GM23338 (cell line): ENCODE data around the gene NTM. TPM values are rescaled to one million over a fixed set of nuclear protein-coding genes. Genes with fewer than 3 reads are reported as not detected.
"Not testable (repeated sequence)": the region's sequence is repeated elsewhere in the genome, so short reads cannot be mapped to it uniquely, and the experiment has no call there.

ENCODE experiments used
- ATAC-seq: fragments of 200-7000 bp; cut with Tn5 transposase; 3 replicates; pipeline ENCODE4 v1.9.1; 2020
- DNase-seq: peaks from one replicate; pipeline ENCODE4 v3.0.0-alpha.2; 2015; ENCODE audit warnings: low spot score
- H2AFZ ChIP-seq: fragments of 200-600 bp; sonication (generic); 2 replicates; pipeline ENCODE4 v1.8.0; 2016; ENCODE audit warnings: antibody characterized with exemption, mild to moderate bottlenecking, moderate library complexity
- H3F3A ChIP-seq: fragments of 200-600 bp; sonication (generic); replicated peaks from 2 replicates; pipeline ENCODE4 v1.8.0; 2017; ENCODE audit warnings: antibody characterized with exemption, mixed run types, low read depth
- H3K27ac ChIP-seq: fragments of 200-600 bp; sonication (generic); 2 replicates; pipeline ENCODE4 v1.6.1; 2016; ENCODE audit warnings: low read depth
- H3K27me3 ChIP-seq: fragments of 200-600 bp; sonication (generic); 2 replicates; pipeline ENCODE4 v1.8.0; 2016; ENCODE audit warnings: mild to moderate bottlenecking, mixed run types, moderate library complexity; ENCODE audit not compliant: insufficient read depth
- H3K36me3 ChIP-seq: fragments of 200-600 bp; sonication (generic); 2 replicates; pipeline ENCODE4 v1.8.0; 2016; ENCODE audit warnings: mild to moderate bottlenecking; ENCODE audit not compliant: insufficient read depth
- H3K4me1 ChIP-seq: fragments of 200-600 bp; sonication (generic); 2 replicates; pipeline ENCODE4 v1.8.0; 2016; ENCODE audit warnings: mild to moderate bottlenecking, moderate library complexity; ENCODE audit not compliant: insufficient read depth
- H3K4me2 ChIP-seq: fragments of 200-600 bp; sonication (generic); 2 replicates; pipeline ENCODE4 v1.7.1; 2017; ENCODE audit warnings: mixed run types
- H3K4me3 ChIP-seq: fragments of 200-600 bp; sonication (generic); 2 replicates; pipeline ENCODE4 v1.6.1; 2016; ENCODE audit warnings: mixed run types
- H3K79me2 ChIP-seq: fragments of 200-600 bp; sonication (generic); replicated peaks from 2 replicates; pipeline ENCODE4 v1.8.0; 2017; ENCODE audit warnings: mild to moderate bottlenecking; ENCODE audit not compliant: insufficient read depth
- H3K9me2 ChIP-seq: fragments of 200-600 bp; sonication (generic); 2 replicates; pipeline ENCODE4 v1.8.0; 2017; ENCODE audit not compliant: insufficient read depth
- H4K20me1 ChIP-seq: fragments of 200-600 bp; sonication (generic); replicated peaks from 2 replicates; pipeline ENCODE4 v1.8.0; 2017; ENCODE audit warnings: mild to moderate bottlenecking; ENCODE audit not compliant: insufficient read depth
- H3K27ac Mint-ChIP-seq: 2 replicates; pipeline ENCODE4 v1.8.0; 2020; ENCODE audit warnings: inconsistent platforms, mild to moderate bottlenecking, moderate library complexity, mixed read lengths
- H3K27me3 Mint-ChIP-seq: 3 replicates; pipeline ENCODE4 v1.8.0; 2022; ENCODE audit warnings: low read depth, mild to moderate bottlenecking, moderate library complexity, mixed read lengths, inconsistent platforms; ENCODE audit not compliant: insufficient read depth, poor library complexity
- H3K36me3 Mint-ChIP-seq: 3 replicates; pipeline ENCODE4 v1.8.0; 2021; ENCODE audit warnings: low read depth, mild to moderate bottlenecking, inconsistent platforms, moderate library complexity, mixed read lengths
- H3K4me1 Mint-ChIP-seq: 3 replicates; pipeline ENCODE4 v1.8.0; 2020; ENCODE audit warnings: mild to moderate bottlenecking, inconsistent platforms, mixed read lengths
- H3K4me3 Mint-ChIP-seq: 3 replicates; pipeline ENCODE4 v1.8.0; 2021; ENCODE audit warnings: moderate library complexity, mild to moderate bottlenecking, inconsistent platforms, mixed read lengths
- H3K9me3 Mint-ChIP-seq: 3 replicates; pipeline ENCODE4 v1.8.0; 2020; ENCODE audit warnings: moderate library complexity, mild to moderate bottlenecking, inconsistent platforms, mixed read lengths
- CREB1 ChIP-seq: fragments of 250-450 bp; sonication (Bioruptor Pico); IDR thresholded peaks from 2 replicates; pipeline ENCODE4 v1.5.0; 2020; ENCODE audit warnings: low read depth, mild to moderate bottlenecking, moderate library complexity
- EZH2 ChIP-seq: fragments of 200-600 bp; sonication (generic); IDR thresholded peaks from one replicate; pipeline ENCODE4 v1.8.0; 2017; ENCODE audit warnings: antibody characterized with exemption, mild to moderate bottlenecking, low read depth; ENCODE audit not compliant: unreplicated experiment
- EZH2phosphoT487 ChIP-seq: fragments of 200-600 bp; sonication (generic); IDR thresholded peaks from one replicate; pipeline ENCODE4 v1.8.1; 2018; ENCODE audit warnings: antibody characterized with exemption; ENCODE audit not compliant: unreplicated experiment
- POLR2AphosphoS5 ChIP-seq: IDR thresholded peaks from 2 replicates; pipeline ENCODE4 v1.6.1; 2016; ENCODE audit warnings: antibody characterized with exemption, low read depth
- STAT1 ChIP-seq: IDR thresholded peaks from one replicate; pipeline ENCODE4 v1.6.1; 2016; ENCODE audit warnings: antibody characterized with exemption; ENCODE audit not compliant: unreplicated experiment
- ZNF114 ChIP-seq: fragments of 250-450 bp; sonication (Bioruptor Pico); IDR thresholded peaks from 2 replicates; pipeline ENCODE4 v1.5.0; 2020; ENCODE audit warnings: mild to moderate bottlenecking, moderate library complexity
- polyA plus RNA-seq: library from polyadenylated mRNA; unstranded; fragments of >200 nt; fragmentation: Nextera tagmentation; extraction: Ambion mirVana; gene quantifications from 2 replicates; pipeline ENCODE4 v1.2.1, GENCODE V29; 2016
- total RNA-seq: library from RNA; depleted of rRNA; stranded (reverse); fragments of >200 nt; shearing (Covaris generic); gene quantifications from 2 replicates; pipeline ENCODE4 v1.2.3, GENCODE V29; 2014
- TF ChIP-seq, protein P1 (sequence below), 2 experiments: fragments of 200-600 bp in 1 of 2; sonication (generic) in 1 of 2; conservative IDR thresholded peaks; 2 replicates each; pipeline versions ENCODE4 v1.5.1 to v1.6.1; 2016 to 2017; ENCODE audit warnings: antibody characterized with exemption in 2 of 2, low read depth in 2 of 2, mild to moderate bottlenecking in 2 of 2, moderate library complexity in 1 of 2
- TF ChIP-seq, protein P2 (sequence below): IDR thresholded peaks from 2 replicates; pipeline ENCODE4 v1.6.1; 2016; ENCODE audit warnings: antibody characterized with exemption

NTM gene
- total and polyA plus RNA-seq, 2 experiments from 2014 or later = 10.6 to 14.6 TPM

GRCh38 chr11:131423688-131424087, 53.3 kb downstream of the NTM start (continued):
- TF ChIP-seq, protein P1, sequence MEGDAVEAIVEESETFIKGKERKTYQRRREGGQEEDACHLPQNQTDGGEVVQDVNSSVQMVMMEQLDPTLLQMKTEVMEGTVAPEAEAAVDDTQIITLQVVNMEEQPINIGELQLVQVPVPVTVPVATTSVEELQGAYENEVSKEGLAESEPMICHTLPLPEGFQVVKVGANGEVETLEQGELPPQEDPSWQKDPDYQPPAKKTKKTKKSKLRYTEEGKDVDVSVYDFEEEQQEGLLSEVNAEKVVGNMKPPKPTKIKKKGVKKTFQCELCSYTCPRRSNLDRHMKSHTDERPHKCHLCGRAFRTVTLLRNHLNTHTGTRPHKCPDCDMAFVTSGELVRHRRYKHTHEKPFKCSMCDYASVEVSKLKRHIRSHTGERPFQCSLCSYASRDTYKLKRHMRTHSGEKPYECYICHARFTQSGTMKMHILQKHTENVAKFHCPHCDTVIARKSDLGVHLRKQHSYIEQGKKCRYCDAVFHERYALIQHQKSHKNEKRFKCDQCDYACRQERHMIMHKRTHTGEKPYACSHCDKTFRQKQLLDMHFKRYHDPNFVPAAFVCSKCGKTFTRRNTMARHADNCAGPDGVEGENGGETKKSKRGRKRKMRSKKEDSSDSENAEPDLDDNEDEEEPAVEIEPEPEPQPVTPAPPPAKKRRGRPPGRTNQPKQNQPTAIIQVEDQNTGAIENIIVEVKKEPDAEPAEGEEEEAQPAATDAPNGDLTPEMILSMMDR (conservative IDR thresholded peaks at IDR 0.05; ENCODE audit: low read depth in 2 of 2) = no peak
- TF ChIP-seq CREB1 (CRISPR knock-in tag) = no peak
- TF ChIP-seq ZNF114 (CRISPR knock-in tag) = no peak

- not testable (repeated sequence) for H4K20me1 ChIP-seq, H2AFZ ChIP-seq, H3K4me3 Mint-ChIP-seq, H3K4me3 ChIP-seq, H3K79me2 ChIP-seq, H3K36me3 Mint-ChIP-seq, H3K9me3 Mint-ChIP-seq, ATAC-seq, H3K27ac ChIP-seq, H3K27me3 Mint-ChIP-seq, H3F3A ChIP-seq, H3K4me2 ChIP-seq, H3K4me1 Mint-ChIP-seq, H3K36me3 ChIP-seq, DNase-seq, H3K4me1 ChIP-seq, H3K27ac Mint-ChIP-seq, H3K9me2 ChIP-seq, H3K27me3 ChIP-seq
Observed at GRCh38 chr11:131424257-131424876, 54.0 kb downstream of the NTM start.

GRCh38 chr11:131425285-131425684, 54.9 kb downstream of the NTM start:
- no peaks in the 10 kb centered on the region for H3K79me2 ChIP-seq
- H3K9me3 Mint-ChIP-seq = no peaks in the 10 kb centered on the region
- H3K4me2 ChIP-seq = no peak overlapping the region
- H3K4me1 ChIP-seq = peaks cover 5% of the 10 kb centered on the region; the same call in 1 of the 2 replicates
- H3K9me2 ChIP-seq = peaks cover 4% of the 10 kb centered on the region; the same call in 1 of the 2 replicates
- H3K27me3 Mint-ChIP-seq = peaks cover 1% of the 10 kb centered on the region
- no peak overlapping the region for H2AFZ ChIP-seq
- ATAC-seq (no peak), DNase-seq (no peak)
- H4K20me1 ChIP-seq = no peaks in the 10 kb centered on the region; the same call in none of the 2 replicates
- H3K4me3 ChIP-seq = no peak overlapping the region
- no peak overlapping the region for H3K27ac ChIP-seq
- no peaks in the 10 kb centered on the region for H3K27me3 ChIP-seq
- H3K36me3 ChIP-seq = no peaks in the 10 kb centered on the region
- H3K27ac Mint-ChIP-seq = no peak overlapping the region
- H3F3A ChIP-seq = no peaks in the 10 kb centered on the region
- H3K4me1 Mint-ChIP-seq = peaks cover 4% of the 10 kb centered on the region; the same call in 1 of the 3 replicates
- H3K4me3 Mint-ChIP-seq = no peak overlapping the region
- no peaks in the 10 kb centered on the region for H3K36me3 Mint-ChIP-seq
- TF ChIP-seq STAT1 (no peak), POLR2AphosphoS5 (no peak), ZNF114 (CRISPR knock-in tag) (no peak), EZH2 (no peak), EZH2phosphoT487 (no peak)
- TF ChIP-seq, protein P1 (conservative IDR thresholded peaks at IDR 0.05; ENCODE audit: low read depth in 2 of 2) = no peak
- TF ChIP-seq, protein P2, sequence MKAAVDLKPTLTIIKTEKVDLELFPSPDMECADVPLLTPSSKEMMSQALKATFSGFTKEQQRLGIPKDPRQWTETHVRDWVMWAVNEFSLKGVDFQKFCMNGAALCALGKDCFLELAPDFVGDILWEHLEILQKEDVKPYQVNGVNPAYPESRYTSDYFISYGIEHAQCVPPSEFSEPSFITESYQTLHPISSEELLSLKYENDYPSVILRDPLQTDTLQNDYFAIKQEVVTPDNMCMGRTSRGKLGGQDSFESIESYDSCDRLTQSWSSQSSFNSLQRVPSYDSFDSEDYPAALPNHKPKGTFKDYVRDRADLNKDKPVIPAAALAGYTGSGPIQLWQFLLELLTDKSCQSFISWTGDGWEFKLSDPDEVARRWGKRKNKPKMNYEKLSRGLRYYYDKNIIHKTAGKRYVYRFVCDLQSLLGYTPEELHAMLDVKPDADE = no peak
